HG02981 (cell line): ENCODE results near the gene CACNA1H.

Source experiments
- ATAC-seq: cut with Tn5 transposase; IDR thresholded peaks from one replicate; pipeline ENCODE4 v1.9.1; 2021; ENCODE audit warnings: mild to moderate bottlenecking, moderate library complexity; ENCODE audit not compliant: unreplicated experiment

Gene CACNA1H

DNA sequence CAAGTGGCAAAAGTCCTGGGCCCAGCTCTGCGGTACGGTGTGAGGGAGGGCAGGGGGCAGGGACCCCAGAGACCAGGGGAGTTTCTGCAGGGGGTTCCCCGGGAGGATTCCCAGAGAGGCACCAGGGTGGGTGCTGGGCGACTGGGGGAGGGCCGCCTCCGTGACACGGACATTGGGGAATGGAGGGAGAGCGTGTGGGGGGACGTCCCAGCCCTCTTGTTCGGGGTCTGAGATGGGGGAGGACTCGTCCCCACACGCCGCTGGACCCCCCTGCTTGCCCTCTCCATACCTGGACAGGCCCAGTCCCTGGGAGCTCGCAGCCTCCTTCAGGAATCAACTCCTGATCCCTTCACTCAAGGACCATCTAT lies 30.5 kb upstream of the CACNA1H start:
- no peak for ATAC-seq

DNA sequence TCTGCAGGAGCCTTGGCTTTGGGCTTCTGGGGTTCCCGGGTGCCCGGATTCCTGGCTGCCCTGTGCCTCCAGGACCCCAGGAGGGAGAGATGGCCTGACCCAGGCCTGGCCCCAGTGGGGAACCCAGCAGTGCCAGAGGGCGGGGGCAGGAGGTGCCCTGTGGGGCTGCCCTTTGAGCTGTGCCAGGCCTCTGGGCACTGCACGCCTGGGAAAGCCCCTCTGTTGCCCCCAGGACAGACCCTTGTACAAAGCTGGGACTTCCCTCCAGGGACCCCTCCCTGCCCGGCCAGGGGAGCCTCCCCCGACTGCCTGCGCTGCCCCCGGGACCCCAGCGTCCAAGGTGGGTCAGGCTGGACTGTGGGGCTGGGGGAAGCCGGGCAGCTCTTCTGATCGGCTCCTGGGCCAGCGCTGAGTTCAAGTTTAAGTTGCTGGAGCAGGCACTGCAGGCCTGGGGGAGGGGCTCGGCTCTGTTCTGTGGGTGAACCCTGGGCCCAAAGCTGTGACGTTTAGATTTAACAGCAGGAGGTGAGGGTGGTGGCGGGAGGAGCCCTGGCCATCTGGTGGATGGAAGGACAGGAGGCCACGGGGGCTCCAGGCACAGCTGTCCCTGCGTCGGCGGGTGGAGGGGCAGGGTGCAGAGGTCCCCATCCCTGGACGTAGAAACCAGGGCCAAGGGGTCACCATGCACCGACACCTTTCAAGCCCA lies 29.2 kb upstream of the CACNA1H start:
- ATAC-seq, result no peak

DNA sequence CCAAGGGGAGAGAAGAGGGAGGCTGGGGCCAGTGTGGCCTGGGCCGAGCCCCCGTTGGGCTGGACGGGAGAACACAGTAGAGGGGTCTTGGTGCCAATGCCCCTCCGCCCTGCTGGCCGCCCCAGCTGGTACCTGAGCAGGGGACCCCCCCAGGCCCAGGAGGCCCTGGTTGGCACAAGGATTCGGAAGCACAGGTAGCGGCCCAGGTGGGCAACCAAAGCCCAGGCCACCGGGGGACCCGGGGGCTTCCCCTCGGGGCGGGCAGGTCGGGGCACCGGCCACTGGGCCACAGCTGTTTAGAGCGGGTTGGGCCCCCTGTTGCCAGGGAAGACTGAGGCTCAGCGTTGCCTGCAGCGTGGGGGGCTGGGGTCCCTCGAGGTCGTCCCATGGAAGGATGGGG lies 28.6 kb upstream of the CACNA1H start:
- ATAC-seq, result no peak

DNA sequence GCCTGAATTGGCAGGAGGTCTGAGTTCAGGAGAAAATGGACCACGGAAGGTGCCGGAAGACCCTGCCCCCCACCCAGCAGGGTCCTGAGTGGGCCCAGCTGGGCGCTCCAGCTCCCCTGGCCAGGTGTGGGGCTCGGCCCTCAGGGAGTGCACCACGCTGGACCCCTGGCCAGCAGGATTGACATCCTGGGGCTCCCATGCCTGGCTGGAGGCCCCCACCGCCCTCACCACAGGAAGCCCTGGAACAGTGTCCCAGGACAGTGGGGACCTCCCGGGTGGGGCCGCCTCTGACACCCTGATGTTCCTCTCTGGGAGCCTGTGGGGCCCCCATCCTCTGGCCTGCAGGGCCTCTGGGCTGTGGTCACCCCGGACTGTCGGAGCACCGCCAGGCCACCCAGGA lies 28.1 kb upstream of the CACNA1H start:
- ATAC-seq, result no peak

DNA sequence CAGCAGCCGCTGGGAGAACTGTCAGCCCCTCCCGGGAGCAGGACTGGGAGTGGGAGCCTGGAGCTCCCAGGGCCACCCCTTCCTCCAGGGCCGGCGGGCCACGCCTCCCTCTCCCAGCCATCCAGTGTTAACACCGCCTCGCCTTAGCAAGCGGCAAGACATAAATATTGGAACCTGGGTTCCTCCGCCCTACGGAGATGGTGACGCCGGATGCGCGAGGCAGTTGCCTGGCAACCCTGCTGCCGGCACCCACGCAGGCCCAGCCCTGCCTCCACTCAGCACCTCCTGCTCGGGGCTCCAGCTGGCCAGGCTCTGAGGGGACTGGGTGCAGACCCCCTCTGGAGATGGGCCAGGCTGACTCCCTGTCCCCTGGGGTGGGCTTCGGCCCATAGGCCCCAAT lies 27.4 kb upstream of the CACNA1H start:
- no peak for ATAC-seq

DNA sequence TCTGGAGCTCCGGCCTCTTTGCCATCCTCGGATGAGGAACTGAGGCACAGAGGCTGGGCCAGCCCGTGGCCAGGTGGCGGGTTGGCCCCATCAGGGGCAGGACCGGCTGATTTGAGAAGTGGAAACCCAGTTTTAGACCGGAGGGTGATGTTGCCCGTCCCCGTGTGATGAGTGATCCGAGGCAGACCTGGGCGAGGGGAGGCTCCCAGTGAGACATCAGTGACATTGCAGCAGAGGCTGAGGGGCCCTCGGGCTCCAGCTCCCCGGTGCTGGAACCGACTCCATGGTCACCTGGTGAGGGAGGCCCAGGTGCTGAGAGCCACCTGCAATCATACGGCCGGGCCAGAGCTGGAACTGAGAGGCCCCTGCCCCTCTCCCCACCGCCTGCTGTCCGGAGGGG lies 26.9 kb upstream of the CACNA1H start:
- ATAC-seq, result no peak

DNA sequence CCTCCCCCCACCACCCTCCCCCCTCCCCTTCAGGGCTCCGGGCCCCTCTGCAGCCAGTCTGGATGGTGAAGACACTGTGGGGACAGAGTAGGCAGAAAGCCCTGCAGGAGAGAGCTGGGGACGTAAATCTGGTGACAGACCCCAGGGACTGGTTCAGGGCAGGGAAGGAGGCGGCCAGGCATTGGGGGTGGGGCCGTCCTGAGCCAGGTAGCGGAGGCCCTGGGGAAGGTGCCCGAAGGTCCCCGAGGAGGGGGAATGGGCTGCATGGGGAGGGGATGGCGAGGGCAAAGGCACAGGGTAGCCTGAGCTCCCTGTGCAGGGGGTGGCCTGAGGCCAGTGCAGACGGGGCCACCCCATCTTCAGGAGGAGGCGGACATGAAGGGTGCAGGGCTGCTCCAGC lies 26.3 kb upstream of the CACNA1H start:
- no peak for ATAC-seq

DNA sequence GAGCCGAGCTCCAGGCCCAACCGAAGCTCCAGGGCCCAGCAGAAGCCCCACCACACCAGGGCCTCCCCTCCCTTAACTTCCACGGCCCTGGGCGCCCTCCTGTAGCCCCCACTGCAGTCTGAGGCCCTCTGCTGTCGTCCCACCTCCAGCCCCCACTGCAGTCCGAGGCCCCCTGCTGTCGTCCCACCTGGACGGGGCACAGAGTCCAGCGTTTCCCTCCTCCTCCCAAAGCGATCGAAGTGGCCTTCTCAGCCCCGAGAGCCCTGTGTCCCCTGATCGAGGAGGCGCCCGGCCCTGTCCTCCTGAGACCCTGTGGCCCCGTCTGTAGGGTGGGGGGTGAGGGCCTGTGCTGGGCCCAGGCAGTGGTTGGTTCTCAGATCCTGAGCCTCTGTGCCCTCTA lies 25.8 kb upstream of the CACNA1H start:
- no peak for ATAC-seq

DNA sequence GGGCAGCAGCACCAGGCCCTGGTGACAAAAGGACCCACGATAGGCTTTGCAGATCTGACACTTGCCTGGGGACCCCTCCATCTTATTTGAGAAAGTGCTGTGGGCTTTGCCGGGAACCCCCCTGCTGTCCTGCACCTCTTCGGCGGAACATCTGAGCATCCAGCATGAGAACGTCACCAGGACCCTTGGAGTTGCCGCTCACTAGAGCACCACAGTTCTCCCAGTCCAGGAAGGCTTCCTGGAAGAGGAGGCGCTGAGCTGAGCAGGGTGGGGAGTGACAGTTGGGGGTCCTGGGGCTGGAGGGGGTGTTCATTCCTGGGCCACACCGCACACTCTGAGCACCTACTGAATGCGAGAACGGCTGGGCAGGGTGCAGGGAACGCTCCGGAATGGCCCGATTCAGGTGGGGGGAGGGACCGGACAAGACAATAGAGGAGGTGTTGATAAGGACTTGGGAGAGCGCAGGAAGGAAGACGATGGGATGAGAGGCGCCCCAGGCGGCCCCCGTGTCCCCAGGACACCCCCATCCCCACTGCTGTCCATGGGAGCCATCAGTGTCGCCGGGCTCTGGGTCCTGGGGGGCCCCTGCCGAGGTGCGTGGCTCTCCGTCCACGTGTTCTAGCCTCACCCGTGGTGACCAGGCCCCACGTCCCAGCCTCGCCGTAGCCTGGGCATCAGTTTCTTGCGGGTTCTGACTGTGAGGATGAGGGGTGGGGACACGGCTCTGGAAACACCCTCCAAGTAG lies 24.8 kb upstream of the CACNA1H start:
- no peak for ATAC-seq

DNA sequence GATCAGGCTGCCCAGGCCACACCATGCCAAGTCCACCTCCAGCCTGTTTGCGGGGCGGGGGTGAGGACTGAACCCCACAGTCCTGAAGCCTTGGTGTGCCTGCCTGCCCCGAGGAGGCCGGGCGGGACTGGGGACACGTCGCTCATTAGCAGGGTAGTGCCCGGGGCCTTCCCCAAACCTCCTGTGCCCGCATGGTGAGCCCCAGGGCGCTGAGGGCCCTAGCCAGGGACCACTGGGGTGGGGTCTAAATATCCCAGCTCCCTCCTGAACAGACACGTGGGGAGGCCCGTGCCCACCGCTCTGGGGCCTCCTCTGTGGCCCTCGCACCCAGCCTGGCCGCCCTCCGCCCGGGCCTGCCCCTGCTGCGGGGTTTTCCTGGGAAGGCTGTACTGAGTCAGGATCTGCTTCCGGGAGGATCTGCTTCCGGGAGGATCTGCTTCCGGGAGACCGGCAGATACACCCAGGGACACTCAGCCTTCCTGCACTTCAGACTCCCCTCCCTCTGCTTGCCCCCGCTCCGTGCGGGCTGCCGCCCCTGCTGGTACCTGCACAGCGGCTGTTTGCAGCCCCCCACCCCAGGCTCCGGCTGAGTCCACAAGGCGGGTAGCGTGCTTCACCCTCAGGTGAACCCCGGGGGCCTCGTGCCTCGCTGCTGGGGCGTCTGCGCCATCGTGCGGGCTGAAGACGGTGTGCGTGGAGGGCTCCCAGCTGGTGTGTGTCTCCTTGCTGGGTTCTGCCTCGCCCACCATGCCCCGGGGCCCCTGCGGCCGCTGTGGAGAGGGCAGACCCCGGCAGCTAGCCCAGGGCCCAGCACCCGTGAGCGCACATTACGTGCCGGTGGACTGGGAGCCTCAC lies 23.6 kb upstream of the CACNA1H start:
- ATAC-seq, result no peak

DNA sequence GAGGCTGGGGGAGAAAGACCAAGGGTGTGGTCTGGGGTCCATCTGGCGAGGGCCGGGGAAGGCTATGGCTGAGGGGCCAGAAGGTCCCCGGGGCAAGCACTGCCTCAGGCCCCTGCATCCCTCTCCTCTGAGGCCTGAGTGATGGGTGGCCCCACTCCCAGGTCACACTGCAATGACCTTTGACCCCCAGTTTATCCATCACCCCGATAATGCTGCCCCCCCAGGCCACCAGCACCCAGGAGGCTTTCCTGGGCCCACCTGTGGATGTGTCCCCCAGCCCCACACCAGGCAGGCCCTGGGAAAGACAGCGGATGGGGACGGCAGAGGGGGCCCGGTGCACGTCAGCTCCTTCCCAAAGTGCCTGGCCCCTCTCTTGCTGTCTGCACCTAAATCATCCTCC lies 22.5 kb upstream of the CACNA1H start:
- no peak for ATAC-seq

DNA sequence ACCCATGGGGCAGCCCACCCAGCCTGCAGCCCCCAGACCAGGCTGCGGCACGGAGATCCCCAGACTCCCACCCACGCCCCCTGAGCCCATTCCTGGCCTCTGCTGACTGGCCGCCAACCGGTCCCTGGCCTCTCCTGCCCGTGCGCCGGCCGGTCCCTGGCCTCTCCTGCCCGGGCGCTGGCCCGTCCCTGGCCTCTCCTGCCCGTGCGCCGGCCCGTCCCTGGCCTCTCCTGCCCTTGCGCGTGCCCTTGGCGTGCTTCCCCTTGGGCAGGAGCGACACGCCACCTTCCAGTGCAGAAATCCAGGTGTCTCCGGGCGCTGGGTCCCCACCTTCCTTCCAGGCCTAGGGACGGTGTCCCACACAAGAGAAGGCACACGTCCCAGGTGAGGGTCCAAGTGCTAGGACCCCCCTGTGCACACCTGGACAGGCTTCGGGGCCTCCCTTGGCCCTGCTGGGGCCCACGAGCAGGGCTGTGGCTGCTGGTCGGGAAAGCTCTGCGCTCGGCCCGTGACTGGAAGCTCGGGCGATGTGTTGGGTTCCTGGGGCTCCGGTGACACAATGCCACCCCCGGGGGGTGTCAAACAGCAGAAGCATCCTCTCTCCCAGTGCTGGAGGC lies 21.4 kb upstream of the CACNA1H start:
- no peak for ATAC-seq

DNA sequence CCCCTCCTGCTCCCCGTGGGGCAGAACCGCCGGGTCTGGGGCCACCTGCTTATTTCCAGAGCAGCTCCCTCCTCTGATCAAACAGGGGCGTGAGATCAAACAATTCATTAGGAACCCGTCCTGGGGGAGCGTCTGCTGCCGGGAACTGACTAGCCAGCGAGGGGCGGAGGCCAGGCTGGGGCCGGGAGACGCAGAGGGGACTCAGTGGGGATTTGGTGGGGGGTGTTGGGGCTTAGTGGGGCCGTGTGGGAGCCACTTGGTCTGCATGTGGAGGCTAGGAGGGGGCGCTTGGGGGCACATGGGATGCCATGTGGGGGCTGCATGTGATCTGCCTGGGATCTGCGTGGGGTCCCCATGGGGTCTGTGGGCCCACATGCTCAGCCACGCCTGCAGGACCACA lies 20.5 kb upstream of the CACNA1H start:
- no peak for ATAC-seq

DNA sequence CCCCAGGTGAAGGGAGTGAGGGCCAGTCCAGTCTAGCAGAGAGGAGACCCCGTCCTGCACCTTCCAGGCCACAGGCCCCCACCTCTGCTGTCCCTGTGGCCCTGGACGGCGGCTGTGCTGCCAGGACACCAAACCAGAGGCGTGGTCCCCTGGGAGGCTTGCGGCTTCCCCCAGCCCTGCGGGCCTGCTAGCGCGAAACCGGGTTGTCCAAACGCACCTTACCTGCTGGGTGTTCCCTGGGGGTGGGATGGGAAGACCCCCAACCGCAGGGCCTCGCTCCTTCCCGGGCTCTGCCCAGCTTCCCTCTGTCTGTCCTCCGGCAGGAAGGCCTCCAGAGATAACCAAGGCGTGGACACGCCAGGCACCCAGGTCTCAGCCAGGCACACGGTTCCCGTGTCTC lies 19.6 kb upstream of the CACNA1H start:
- ATAC-seq, result no peak

DNA sequence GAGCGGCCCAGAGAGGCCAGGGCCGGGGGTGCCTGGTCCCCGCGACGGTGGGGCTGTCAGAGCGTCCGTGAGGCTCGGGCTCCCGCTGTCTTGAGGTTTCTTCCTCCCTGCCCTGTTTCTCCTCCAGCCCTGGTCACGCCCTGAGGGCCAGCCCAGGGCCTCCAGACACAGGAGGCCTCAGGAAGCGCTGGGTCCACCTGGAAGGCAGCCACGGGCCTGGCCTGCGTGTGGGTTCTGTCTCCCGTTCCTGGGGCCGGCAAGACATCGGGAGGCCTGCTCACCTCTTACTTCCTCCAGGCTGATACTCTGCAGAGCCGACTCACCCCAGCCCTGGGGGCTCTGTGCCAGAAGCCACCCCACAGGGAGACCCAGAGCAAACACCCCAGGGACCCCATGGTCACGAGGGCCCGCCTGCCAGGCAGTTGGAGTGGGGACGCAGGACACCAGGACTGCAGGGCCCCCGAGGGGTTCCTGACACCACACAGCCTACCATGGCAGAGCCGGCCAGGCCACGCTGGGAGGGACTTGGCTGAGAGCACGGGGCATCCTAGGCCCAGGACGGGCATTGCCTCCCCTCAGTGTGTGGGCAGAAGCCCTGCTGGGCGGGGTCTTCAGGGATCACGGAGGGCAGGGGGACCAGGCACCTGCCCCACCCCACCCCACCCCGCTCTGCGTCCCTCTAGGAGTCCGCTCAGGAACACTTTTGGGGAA lies 18.9 kb upstream of the CACNA1H start:
- ATAC-seq, result no peak

DNA sequence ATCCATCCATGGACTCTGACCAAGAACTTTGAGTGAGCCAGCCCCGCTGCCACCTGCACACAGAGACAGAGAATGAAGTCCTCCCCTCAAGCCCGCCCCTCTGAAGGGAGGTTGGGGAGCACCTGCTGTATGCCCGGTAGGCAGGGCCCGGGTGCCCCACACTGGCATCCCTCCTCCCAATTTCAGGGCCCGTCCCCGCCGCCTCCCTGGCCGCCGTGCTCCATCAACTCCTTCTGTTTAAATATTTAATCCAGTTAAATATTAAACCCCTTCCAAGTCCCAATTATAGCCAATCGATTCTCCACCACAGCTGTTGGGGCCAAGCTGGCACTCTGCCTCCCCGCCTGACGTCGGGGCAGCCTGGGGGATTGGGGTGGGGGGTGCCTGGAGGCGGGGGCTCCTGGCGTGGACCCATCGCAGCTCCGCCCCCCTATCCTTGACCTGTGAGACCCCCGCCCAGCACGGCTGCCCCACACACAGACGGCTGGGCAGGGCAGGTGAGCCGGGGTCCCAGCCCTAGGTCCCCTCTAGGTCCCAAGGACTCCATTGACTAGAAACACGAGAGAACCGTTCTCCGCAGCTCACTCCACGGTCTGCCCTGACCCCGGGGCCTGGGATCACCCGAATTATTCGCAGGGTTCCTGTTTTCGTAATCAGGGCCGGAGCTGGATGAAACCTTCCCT lies 18.0 kb upstream of the CACNA1H start:
- no peak for ATAC-seq

DNA sequence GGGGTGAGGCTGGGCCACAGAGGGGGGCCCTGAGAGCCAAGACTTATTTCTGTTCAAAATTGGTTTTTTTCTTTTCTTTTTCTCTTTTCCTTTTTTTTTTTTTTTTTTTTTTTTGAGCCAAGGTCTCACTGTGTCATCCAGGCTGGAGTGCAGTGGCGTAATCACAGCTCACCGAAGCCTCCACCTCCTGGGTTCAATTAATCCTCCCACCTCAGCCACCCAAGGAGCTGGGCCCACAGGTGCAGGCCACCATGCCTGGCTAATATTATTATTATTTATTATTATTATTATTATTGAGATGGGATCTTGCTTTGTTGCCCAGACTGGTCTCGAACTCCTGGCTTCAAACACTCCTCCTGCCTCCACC lies 17.5 kb upstream of the CACNA1H start:
- no peak for ATAC-seq

DNA sequence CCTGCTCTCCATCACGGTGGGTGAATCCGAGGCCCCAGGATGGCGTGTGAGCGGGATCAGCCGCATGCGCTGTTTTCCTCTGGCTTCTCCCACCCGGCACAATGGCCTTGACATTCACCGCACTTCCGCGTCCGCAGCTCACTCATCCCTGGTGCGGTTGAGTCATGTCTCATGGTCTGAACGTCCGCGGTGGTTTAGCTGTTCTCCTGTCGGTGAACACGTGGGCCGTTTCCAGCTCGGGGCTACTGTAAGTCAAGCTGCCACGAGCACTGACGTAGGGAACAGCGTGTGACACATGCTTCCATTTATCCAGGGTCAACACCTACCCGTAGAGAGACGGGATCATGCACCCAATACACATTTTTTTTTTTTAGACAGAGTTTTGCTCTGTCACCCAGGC lies 15.3 kb upstream of the CACNA1H start:
- ATAC-seq, result no peak

DNA sequence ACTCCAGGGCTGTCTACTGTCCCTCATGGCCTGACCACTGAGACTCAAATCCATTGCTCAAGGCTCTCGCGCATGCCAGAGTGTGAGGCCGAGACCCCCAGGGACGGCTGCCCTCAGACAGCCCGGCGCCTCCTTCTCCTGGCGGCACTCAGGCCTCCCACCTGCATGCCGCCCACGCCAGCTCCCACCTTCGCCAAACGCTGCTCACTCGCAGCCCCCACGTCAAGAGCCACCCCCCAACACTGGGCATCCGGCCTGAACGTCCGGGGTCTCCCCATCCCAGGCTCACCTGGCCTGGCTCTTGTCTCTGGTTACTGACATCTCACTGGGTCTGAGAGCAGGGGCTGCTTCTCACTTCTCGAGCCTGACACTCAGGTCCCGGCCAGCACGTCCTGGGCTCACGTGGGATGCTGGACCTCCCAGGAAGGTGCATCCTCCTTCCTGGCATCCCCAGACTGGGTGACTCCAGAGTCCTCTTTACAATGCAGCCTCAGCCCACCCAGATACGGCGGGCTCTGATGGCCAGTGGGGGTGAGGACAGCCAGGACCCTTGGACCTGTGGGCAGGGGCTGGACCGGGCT lies 12.2 kb upstream of the CACNA1H start:
- ATAC-seq, result no peak

DNA sequence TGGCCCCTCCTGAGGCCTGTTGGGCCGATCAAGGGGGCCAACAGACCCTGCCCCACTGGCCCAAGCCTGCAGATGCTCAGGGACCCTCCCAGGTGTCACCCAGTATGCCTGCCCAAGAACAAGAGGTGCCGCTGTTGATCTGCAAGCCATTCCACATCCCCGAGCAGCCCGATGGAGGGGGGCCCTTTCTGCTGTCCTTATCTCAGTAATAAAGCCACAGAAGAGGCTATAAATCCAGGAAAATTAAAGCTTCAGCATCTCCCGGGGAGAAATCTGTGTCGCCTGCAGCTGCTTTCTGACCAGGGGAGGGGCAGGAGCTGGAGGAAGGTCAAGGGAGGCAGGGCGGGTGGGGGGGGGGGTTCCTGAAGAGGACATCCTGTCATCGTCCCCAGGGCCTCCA lies 11.7 kb upstream of the CACNA1H start:
- ATAC-seq, result no peak
